GOT3 (cell line): ENCODE data around the gene MOK.
"Not testable (repeated sequence)": the region's sequence is repeated elsewhere in the genome, so short reads cannot be mapped to it uniquely, and the experiment has no call there.

Experiments used
- DNase-seq: peaks from one replicate; lab custom pipeline; 2025; ENCODE audit warnings: mixed read lengths; lab: John Stamatoyannopoulos, UW

The MOK gene

GRCh38 chr14:102248121-102248520 lies 56.8 kb downstream of the MOK start:
- DNase-seq = no peak

GRCh38 chr14:102246071-102246470 lies 58.9 kb downstream of the MOK start:
- no peak for DNase-seq

- DNase-seq = not testable (repeated sequence)
Measured at GRCh38 chr14:102243795-102244194, 61.2 kb downstream of the MOK start.

- no peak for DNase-seq
Measured at GRCh38 chr14:102241147-102241546, 63.8 kb downstream of the MOK start.

GRCh38 chr14:102240481-102240880 lies 64.5 kb downstream of the MOK start:
- not testable (repeated sequence) for DNase-seq

GRCh38 chr14:102239231-102239630 lies 65.7 kb downstream of the MOK start:
- DNase-seq = no peak

GRCh38 chr14:102238766-102239165 lies 66.2 kb downstream of the MOK start:
- no peak for DNase-seq

GRCh38 chr14:102238131-102238530 lies 66.8 kb downstream of the MOK start:
- no peak for DNase-seq

- DNase-seq = no peak
Measured at GRCh38 chr14:102236026-102236425, 68.9 kb downstream of the MOK start.

GRCh38 chr14:102235275-102235897 lies 69.6 kb downstream of the MOK start:
- no peak for DNase-seq

GRCh38 chr14:102234331-102235264 lies 70.4 kb downstream of the MOK start:
- no peak for DNase-seq

GRCh38 chr14:102233081-102233480 lies 71.9 kb downstream of the MOK start:
- DNase-seq = no peak

GRCh38 chr14:102232348-102232625 lies 72.7 kb downstream of the MOK start:
- no peak for DNase-seq

- DNase-seq = no peak
Measured at GRCh38 chr14:102231476-102232347, 73.3 kb downstream of the MOK start.

GRCh38 chr14:102230481-102231210 lies 74.3 kb downstream of the MOK start:
- no peak for DNase-seq

- no peak for DNase-seq
Measured at GRCh38 chr14:102229739-102230092, 75.2 kb downstream of the MOK start.

GRCh38 chr14:102229071-102229738 lies 75.8 kb downstream of the MOK start:
- DNase-seq = no peak

GRCh38 chr14:102227184-102227964 lies 77.6 kb downstream of the MOK start:
- no peak for DNase-seq

- DNase-seq = no peak
Measured at GRCh38 chr14:102226356-102227125, 78.4 kb downstream of the MOK start.

GRCh38 chr14:102225936-102226335 lies 79.0 kb downstream of the MOK start:
- DNase-seq = no peak
